PFSK-1 (cell line): ENCODE measurements around the gene TM4SF18.

Experiments
- FOXP2 ChIP-seq: optimal IDR thresholded peaks from 2 replicates; pipeline ENCODE3; 2011; ENCODE audit warnings: borderline replicate concordance, control low read depth, inconsistent platforms; ENCODE audit not compliant: insufficient read depth; ENCODE audit errors: extremely low read length, extremely low read depth
- POLR2AphosphoS5 ChIP-seq: IDR thresholded peaks from 2 replicates; pipeline ENCODE4 v1.6.1; 2012; ENCODE audit warnings: low read depth, mild to moderate bottlenecking, control low read depth, low read length, moderate library complexity
- TAF1 ChIP-seq: IDR thresholded peaks from 2 replicates; pipeline ENCODE4 v1.6.1; 2012; ENCODE audit warnings: low read length, control low read depth, borderline replicate concordance; ENCODE audit not compliant: insufficient read depth
- TF ChIP-seq, protein P1 (sequence below), 2 experiments: IDR thresholded peaks; 2 replicates each; pipeline versions ENCODE4 v1.6.1 to v1.8.0; 2011 to 2012; ENCODE audit warnings: low read depth in 2 of 2, low read length in 2 of 2, control low read depth in 1 of 2, inconsistent platforms in 1 of 2, mild to moderate bottlenecking in 1 of 2, moderate library complexity in 1 of 2; ENCODE audit not compliant: insufficient read depth in 1 of 2

DNA sequence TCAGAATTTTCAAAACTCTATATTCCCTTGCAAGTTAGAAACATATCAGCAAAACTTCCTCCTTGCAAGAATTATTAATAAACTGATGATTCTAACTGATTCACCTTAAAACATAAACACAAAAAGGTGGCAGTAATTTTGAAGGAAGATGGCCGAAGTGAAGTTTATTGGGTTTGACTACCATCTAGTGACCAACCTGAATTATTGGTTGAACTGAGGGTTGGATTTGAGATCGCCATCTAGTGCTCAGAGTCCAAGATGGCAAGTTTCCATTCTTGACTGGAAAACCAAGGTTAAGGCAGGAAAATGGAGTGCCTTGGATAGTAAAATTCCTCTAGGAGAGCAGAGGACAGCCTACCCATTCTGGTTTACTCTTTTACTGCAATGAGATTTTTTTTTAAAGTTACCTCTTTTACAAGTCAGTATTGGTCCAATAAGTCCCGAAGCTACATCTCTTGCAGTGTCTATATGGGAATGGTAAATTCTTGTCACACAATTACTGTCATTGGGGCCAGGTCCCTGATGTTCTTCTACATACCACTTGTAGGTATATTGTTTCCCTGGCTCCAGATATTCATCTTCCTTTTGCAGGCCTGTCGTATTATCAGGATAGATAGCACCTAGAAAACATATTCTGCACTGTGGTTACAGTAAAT is 60.2 kb downstream of the TM4SF18 start:
- TF ChIP-seq POLR2AphosphoS5 (no peak), TAF1 (no peak), FOXP2 (no peak)
- TF ChIP-seq, protein P1, sequence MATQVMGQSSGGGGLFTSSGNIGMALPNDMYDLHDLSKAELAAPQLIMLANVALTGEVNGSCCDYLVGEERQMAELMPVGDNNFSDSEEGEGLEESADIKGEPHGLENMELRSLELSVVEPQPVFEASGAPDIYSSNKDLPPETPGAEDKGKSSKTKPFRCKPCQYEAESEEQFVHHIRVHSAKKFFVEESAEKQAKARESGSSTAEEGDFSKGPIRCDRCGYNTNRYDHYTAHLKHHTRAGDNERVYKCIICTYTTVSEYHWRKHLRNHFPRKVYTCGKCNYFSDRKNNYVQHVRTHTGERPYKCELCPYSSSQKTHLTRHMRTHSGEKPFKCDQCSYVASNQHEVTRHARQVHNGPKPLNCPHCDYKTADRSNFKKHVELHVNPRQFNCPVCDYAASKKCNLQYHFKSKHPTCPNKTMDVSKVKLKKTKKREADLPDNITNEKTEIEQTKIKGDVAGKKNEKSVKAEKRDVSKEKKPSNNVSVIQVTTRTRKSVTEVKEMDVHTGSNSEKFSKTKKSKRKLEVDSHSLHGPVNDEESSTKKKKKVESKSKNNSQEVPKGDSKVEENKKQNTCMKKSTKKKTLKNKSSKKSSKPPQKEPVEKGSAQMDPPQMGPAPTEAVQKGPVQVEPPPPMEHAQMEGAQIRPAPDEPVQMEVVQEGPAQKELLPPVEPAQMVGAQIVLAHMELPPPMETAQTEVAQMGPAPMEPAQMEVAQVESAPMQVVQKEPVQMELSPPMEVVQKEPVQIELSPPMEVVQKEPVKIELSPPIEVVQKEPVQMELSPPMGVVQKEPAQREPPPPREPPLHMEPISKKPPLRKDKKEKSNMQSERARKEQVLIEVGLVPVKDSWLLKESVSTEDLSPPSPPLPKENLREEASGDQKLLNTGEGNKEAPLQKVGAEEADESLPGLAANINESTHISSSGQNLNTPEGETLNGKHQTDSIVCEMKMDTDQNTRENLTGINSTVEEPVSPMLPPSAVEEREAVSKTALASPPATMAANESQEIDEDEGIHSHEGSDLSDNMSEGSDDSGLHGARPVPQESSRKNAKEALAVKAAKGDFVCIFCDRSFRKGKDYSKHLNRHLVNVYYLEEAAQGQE (IDR thresholded peaks at IDR 0.05; ENCODE audit: insufficient read depth in 1 of 2, low read depth in 2 of 2, low read length in 2 of 2): no peak
